Coronary artery (tissue), 2 donors: Measurements from ENCODE around the gene LRP5.
"Not testable (repeated sequence)": the region's sequence is repeated elsewhere in the genome, so short reads cannot be mapped to it uniquely, and the experiment has no call there.

ENCODE experiments used
- DNase-seq: peaks from one replicate; pipeline ENCODE4 v3.0.0-alpha.2; 2017; ENCODE audit warnings: low spot score
- H3K27ac ChIP-seq, 2 donors: fragments of 200-600 bp; sonication (generic); one replicate each; pipeline ENCODE4 v1.5.1; 2016 to 2019
- H3K4me3 ChIP-seq: fragments of 200-600 bp; sonication (generic); 2 replicates; pipeline ENCODE4 v1.5.1; 2016; ENCODE audit warnings: mild to moderate bottlenecking, moderate library complexity
- TF ChIP-seq, protein P1 (sequence below): fragments of 200-600 bp; sonication (generic); IDR thresholded peaks from one replicate; pipeline ENCODE4 v1.5.1; 2019; ENCODE audit warnings: antibody characterized with exemption

The LRP5 gene

GRCh38 chr11:68297494-68297811 is 14.9 kb upstream of the LRP5 start:
- TF ChIP-seq, protein P1, sequence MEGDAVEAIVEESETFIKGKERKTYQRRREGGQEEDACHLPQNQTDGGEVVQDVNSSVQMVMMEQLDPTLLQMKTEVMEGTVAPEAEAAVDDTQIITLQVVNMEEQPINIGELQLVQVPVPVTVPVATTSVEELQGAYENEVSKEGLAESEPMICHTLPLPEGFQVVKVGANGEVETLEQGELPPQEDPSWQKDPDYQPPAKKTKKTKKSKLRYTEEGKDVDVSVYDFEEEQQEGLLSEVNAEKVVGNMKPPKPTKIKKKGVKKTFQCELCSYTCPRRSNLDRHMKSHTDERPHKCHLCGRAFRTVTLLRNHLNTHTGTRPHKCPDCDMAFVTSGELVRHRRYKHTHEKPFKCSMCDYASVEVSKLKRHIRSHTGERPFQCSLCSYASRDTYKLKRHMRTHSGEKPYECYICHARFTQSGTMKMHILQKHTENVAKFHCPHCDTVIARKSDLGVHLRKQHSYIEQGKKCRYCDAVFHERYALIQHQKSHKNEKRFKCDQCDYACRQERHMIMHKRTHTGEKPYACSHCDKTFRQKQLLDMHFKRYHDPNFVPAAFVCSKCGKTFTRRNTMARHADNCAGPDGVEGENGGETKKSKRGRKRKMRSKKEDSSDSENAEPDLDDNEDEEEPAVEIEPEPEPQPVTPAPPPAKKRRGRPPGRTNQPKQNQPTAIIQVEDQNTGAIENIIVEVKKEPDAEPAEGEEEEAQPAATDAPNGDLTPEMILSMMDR = no peak
- no peak overlapping the region for H3K27ac ChIP-seq
- H3K4me3 ChIP-seq = peak overlapping the region; percentile 18
- no peak for DNase-seq

GRCh38 chr11:68297812-68298658 is 14.4 kb upstream of the LRP5 start:
- no peak for DNase-seq
- TF ChIP-seq, protein P1 = peak; percentile 98
- Histone ChIP-seq H3K4me3 (peak overlapping the region; percentile 18), H3K27ac (no peak overlapping the region)

GRCh38 chr11:68298659-68299516 is 13.5 kb upstream of the LRP5 start:
- H3K27ac ChIP-seq = no peak overlapping the region

GRCh38 chr11:68299517-68299879 is 12.9 kb upstream of the LRP5 start:
- H3K4me3 ChIP-seq, DNase-seq, H3K27ac ChIP-seq: not testable (repeated sequence)

More at GRCh38 chr11:68298659-68299516, 13.5 kb upstream of the LRP5 start:
- H3K4me3 ChIP-seq = no peak overlapping the region
- TF ChIP-seq, protein P1 = no peak
- DNase-seq = no peak

DNA sequence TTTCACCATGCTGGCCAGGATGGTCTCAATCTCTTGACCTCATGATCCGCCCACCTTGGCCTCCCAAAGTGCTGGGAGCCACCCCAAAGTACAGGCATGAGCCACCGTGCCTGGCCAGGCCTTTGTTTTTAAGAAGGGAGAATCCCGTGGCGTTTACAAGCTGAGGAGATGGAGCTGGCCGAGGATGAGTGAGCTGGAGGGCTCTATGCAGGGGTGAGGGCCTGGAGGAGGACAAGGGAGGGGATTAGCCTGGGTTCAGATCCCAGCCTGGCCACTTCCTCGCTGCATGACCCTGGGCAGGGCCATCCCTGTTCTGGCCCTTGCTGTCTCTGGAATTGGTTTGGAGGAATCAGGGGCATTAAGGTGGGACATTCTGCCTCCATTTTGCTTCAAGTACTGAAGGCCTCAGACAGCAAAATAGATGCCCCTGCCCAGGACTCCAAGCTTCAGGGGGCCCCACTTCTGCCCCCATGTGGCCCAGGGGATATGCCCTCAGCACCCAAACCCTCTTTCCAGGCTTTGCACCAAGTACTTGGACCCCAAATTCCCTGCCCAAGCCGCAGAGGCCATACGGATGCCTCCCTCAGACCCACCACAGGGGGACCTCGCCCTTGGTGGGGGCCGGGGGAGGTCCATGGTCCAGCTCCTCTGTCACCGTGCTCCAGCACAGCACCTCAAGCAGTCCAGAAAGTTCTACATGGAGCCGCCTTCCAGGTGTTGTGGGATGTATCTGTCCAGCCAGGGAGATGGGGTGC is 12.1 kb upstream of the LRP5 start:
- DNase-seq = no peak
- TF ChIP-seq, protein P1 = no peak
- no peak overlapping the region for H3K4me3 ChIP-seq

DNA sequence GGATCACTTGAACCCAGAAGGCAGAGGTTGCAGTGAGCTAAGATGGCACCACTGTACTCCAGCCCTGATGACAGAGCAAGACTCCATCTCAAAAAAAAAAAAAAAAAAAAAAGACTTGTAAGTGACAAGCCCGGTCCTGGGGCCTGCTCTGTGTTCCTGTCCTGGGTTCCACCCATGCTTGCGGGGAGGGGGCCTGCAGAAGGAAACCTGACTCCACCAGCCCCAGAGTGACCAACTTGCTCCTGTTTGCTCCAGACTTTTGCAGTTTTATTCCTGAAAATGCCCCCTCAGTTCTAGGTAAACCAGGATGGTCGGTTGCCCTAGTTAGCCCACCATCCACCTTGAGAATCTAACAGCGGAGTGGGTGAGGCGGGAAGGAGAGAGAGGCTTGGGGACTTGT is 10.1 kb upstream of the LRP5 start:
- no peak overlapping the region for H3K27ac ChIP-seq
- DNase-seq = no peak
- TF ChIP-seq, protein P1 = no peak
- H3K4me3 ChIP-seq = no peak overlapping the region

More for the DNA sequence above, 12.1 kb upstream of the LRP5 start:
- H3K27ac ChIP-seq = no peak overlapping the region

DNA sequence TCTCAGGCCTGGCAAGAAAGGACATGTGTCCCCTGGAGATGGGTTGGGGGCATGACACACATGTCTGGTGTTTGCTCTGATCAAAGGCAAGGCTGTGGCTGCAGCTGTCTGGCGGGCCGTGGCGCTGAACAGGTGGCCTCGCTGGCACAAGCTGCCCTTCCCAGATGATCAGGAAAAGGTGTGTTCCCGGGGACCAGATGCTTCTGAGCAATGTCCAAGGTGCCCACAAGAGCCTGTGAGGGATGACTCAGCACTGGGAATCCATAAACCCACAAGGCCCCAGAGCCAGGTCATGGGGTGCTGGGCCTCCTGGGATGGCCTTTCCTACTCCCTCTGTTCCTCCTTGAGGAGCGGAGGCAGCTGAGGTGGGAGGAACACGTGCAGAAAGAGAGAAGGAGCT is 9.7 kb upstream of the LRP5 start:
- H3K4me3 ChIP-seq = no peak overlapping the region
- no peak overlapping the region for H3K27ac ChIP-seq
- DNase-seq = peak; percentile 70
- TF ChIP-seq, protein P1 = no peak
